HG02973 (cell line): Measurements from ENCODE around the gene TH.
"Not testable (repeated sequence)": the region's sequence is repeated elsewhere in the genome, so short reads cannot be mapped to it uniquely, and the experiment has no call there.

Experiments
- ATAC-seq: cut with Tn5 transposase; IDR thresholded peaks from one replicate; pipeline ENCODE4 v1.9.1; 2021; ENCODE audit warnings: moderate library complexity; ENCODE audit not compliant: unreplicated experiment

The TH gene

GRCh38 chr11:2196970-2197770 is 25.6 kb upstream of the TH start:
- no peak for ATAC-seq

GRCh38 chr11:2195756-2196088 is 24.1 kb upstream of the TH start:
- ATAC-seq, result no peak

GRCh38 chr11:2194877-2195755 is 23.5 kb upstream of the TH start:
- no peak for ATAC-seq

GRCh38 chr11:2193888-2194595 is 22.4 kb upstream of the TH start:
- not testable (repeated sequence) for ATAC-seq

- ATAC-seq, result no peak
Observed at GRCh38 chr11:2193099-2193887, 21.7 kb upstream of the TH start.

GRCh38 chr11:2192435-2192834 is 20.8 kb upstream of the TH start:
- no peak for ATAC-seq

- no peak for ATAC-seq
Observed at GRCh38 chr11:2191883-2192282, 20.3 kb upstream of the TH start.

GRCh38 chr11:2190657-2191471 is 19.2 kb upstream of the TH start:
- no peak for ATAC-seq

- ATAC-seq, result no peak
Observed at GRCh38 chr11:2189938-2190656, 18.5 kb upstream of the TH start.

- no peak for ATAC-seq
Observed at GRCh38 chr11:2188745-2189144, 17.1 kb upstream of the TH start.

- ATAC-seq, result no peak
Observed at GRCh38 chr11:2187280-2187707, 15.7 kb upstream of the TH start.

GRCh38 chr11:2186669-2187279 is 15.2 kb upstream of the TH start:
- no peak for ATAC-seq

- no peak for ATAC-seq
Observed at GRCh38 chr11:2185324-2186085, 13.9 kb upstream of the TH start.

GRCh38 chr11:2182692-2183474 is 11.3 kb upstream of the TH start:
- no peak for ATAC-seq

- ATAC-seq, result no peak
Observed at GRCh38 chr11:2182075-2182474, 10.5 kb upstream of the TH start.

- ATAC-seq, result no peak
Observed at GRCh38 chr11:2180789-2181370, 9.3 kb upstream of the TH start.

- no peak for ATAC-seq
Observed at GRCh38 chr11:2180347-2180746, 8.7 kb upstream of the TH start.
